ENCODE data around the gene PRSS53. TPM values are rescaled to one million over a fixed set of nuclear protein-coding genes. Genes with fewer than 3 reads are reported as not detected.
"Not testable (repeated sequence)": the region's sequence is repeated elsewhere in the genome, so short reads cannot be mapped to it uniquely, and the experiment has no call there.

PRSS53 gene
- polyA plus RNA-seq (2012; ENCODE audit: low read depth, missing spikeins): 1.5 TPM

DNA sequence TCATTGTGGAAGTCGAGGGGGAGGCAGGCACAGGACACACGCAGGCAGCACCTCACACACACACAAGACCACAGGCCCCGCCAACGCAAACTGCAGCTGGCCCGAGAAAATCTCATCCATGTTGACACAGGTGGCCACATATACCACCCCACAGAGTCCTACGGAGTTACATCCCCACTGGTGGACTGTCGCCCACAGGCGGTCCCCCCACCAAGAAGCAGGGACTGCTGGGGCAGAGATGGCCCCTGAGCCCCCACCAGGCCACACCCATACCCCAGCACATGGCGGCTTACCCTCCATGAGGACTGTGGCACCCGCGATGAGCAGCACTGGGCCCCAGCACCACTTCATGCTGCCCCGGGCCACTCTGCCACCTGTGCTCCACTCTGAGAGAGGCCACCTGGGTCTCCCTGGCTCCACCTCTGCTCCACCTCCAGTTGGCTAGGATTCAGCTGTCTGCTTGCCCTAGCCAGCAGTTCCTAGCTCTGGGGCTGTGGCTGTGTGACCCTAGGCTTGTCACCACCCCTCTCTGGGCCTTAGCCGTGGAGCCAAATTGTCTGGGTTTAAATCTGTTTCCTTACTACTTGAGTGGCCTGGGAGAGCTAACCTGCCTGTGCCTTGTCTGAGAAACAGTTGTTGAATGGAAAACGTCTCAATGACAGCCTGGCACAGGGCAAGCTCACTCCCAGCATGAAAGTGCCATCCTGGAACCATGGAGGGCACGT is at the start of gene PRSS53:
PRSS53 (minus strand) TSS at position 485 of the 725 bp plus-strand sequence; CDS start at position 351, 134 bp downstream.
- DNase-seq (ENCODE audit: insufficient read length, low spot score) (no peak), FAIRE-seq (no peak)
- TF ChIP-seq PAX5 (IDR thresholded peaks at IDR 0.05; ENCODE audit: insufficient read depth, low read length, severe bottlenecking) (no peak), TAF1 (IDR thresholded peaks at IDR 0.05; ENCODE audit: low read depth, low read length) (no peak), POLR2AphosphoS5 (IDR thresholded peaks at IDR 0.05; ENCODE audit: low read depth, low read length) (no peak), POLR2A (IDR thresholded peaks at IDR 0.05; ENCODE audit: low read depth, low read length) (no peak), SPI1 (IDR thresholded peaks at IDR 0.05; ENCODE audit: low read depth, low read length) (no peak), POU2F2 (IDR thresholded peaks at IDR 0.05; ENCODE audit: low read depth, low read length) (no peak)

DNA sequence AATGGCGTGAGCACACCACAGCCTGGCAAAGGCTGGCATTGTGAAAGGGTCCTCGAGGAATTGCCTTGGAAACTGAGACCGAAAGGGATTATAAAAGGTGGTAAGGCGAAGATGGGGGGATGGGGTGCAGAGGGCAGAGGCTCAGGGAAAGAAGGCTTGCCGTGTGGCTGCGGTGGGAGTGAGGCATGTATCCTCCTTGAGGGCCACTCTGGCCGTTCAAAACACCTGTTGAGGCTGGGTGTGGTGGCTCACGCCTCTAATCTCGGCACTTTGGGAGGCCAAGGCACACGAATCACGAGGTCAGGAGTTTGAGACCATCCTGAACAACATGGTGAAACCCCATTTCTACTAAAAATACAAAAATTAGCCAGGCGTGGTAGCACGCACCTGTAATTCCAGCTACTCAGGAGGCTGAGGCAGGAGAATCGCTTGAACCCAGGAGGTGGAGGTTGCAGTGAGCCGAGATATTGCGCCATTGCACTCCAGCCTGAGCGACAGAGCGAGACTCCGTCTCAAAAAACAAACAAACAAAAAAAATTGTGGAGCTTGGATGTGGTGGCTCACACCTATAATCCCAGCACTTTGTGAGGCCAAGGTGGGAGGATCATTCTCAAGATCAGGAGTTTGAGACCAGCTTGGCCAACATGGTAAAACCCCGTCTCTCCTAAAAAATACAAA is 48.2 kb upstream of the PRSS53 start:
- DNase-seq (ENCODE audit: insufficient read length, low spot score); FAIRE-seq: not testable (repeated sequence)

- DNase-seq (ENCODE audit: insufficient read length, low spot score) (no peak), FAIRE-seq (no peak)
- TF ChIP-seq POLR2A (IDR thresholded peaks at IDR 0.05; ENCODE audit: low read depth, low read length): no peak
- no peak for TF ChIP-seq PAX5 (IDR thresholded peaks at IDR 0.05; ENCODE audit: insufficient read depth, low read length, severe bottlenecking)
- no peak for TF ChIP-seq SPI1 (IDR thresholded peaks at IDR 0.05; ENCODE audit: low read depth, low read length)
Measured at GRCh38 chr16:31136287-31136662, 47.5 kb upstream of the PRSS53 start.

DNA sequence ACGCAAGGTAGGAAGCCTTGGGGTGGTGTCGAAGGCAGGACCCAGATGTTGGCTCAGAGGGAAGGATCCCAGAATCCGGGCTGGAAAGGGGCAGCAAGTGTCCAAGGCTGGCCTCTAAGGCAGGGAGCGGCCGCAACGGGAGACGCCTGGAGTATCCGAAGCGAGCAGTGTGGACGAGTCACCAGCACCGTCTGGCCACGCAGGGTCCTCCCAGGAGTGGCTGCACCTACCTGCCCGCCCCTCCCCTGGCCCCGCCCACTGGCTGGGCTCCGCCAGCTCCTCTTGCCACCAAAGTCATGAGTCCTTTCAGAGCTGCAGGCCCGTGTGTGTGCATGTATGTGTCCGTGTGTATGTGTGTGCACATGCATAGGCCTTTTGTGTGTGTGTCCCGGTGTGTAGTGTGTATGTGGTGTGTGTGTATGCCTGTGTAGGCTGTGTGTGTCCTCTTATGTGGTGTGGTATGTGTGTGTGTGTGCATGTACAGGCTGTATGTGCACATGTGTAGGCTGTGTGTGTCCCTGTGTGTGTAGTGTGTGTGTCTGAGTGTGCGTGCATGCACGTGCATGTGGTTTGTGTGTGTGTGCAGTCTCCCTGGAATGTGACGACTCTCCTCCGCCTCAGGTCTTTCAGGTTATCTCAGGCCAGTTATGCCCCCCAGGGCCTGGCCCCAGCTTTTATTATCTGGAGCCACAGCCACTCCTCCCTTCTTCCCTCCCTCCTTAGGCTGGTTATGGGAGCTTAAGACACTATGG is 47.0 kb upstream of the PRSS53 start, which contains the start of gene PRSS8:
PRSS8 (minus strand) TSS at position 193 of the 752 bp plus-strand sequence. CDS start 229 bp downstream, outside the sequence.
- no peak for DNase-seq (ENCODE audit: insufficient read length, low spot score)
- FAIRE-seq: no peak
- no peak for TF ChIP-seq TAF1 (IDR thresholded peaks at IDR 0.05; ENCODE audit: low read depth, low read length)
- TF ChIP-seq POLR2A (IDR thresholded peaks at IDR 0.05; ENCODE audit: low read depth, low read length): no peak
- no peak for TF ChIP-seq POLR2AphosphoS5 (IDR thresholded peaks at IDR 0.05; ENCODE audit: low read depth, low read length)
- no peak for TF ChIP-seq SPI1 (IDR thresholded peaks at IDR 0.05; ENCODE audit: low read depth, low read length)
- no peak for TF ChIP-seq PAX5 (IDR thresholded peaks at IDR 0.05; ENCODE audit: insufficient read depth, low read length, severe bottlenecking)
- TF ChIP-seq POU2F2 (IDR thresholded peaks at IDR 0.05; ENCODE audit: low read depth, low read length): no peak

GRCh38 chr16:31134625-31135534 is 46.1 kb upstream of the PRSS53 start:
- DNase-seq (ENCODE audit: insufficient read length, low spot score) (no peak), FAIRE-seq (no peak)
- TF ChIP-seq PAX5 (IDR thresholded peaks at IDR 0.05; ENCODE audit: insufficient read depth, low read length, severe bottlenecking): no peak
- TF ChIP-seq POLR2A (IDR thresholded peaks at IDR 0.05; ENCODE audit: low read depth, low read length): no peak
- no peak for TF ChIP-seq POU2F2 (IDR thresholded peaks at IDR 0.05; ENCODE audit: low read depth, low read length)
- TF ChIP-seq SPI1 (IDR thresholded peaks at IDR 0.05; ENCODE audit: low read depth, low read length): no peak
- no peak for TF ChIP-seq POLR2AphosphoS5 (IDR thresholded peaks at IDR 0.05; ENCODE audit: low read depth, low read length)
- TF ChIP-seq TAF1 (IDR thresholded peaks at IDR 0.05; ENCODE audit: low read depth, low read length): no peak

DNA sequence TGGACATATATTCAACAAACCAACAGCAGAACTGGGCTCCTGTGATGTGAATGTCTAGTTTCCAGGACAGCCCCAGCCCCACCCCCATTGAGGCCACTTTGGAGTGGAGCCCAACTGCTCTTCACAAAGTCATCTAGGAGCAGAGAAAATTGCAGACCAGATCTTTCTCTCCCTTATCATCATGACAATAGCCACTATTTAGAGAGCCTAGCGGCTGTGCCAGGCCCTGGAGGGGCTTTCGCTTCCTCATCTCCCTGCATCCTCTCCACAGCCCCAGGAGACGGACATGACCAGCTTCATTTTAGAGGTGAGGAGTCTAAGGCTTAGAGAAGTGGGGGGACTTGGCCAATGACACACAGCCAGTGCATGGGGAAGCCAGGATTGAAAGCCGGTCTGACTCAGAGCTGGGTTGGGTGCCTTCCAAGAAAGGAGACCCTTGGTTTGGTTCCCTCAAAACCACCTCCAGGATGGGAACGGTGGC is 45.4 kb upstream of the PRSS53 start:
- FAIRE-seq (no peak), DNase-seq (ENCODE audit: insufficient read length, low spot score) (no peak)
- TF ChIP-seq SPI1 (IDR thresholded peaks at IDR 0.05; ENCODE audit: low read depth, low read length): no peak

GRCh38 chr16:31133046-31133501 is 44.3 kb upstream of the PRSS53 start:
- TF ChIP-seq POLR2A (IDR thresholded peaks at IDR 0.05; ENCODE audit: low read depth, low read length) (no peak), TAF1 (IDR thresholded peaks at IDR 0.05; ENCODE audit: low read depth, low read length) (no peak), SPI1 (IDR thresholded peaks at IDR 0.05; ENCODE audit: low read depth, low read length) (no peak), POU2F2 (IDR thresholded peaks at IDR 0.05; ENCODE audit: low read depth, low read length) (no peak), PAX5 (IDR thresholded peaks at IDR 0.05; ENCODE audit: insufficient read depth, low read length, severe bottlenecking) (no peak), POLR2AphosphoS5 (IDR thresholded peaks at IDR 0.05; ENCODE audit: low read depth, low read length) (no peak)
- FAIRE-seq (no peak), DNase-seq (ENCODE audit: insufficient read length, low spot score) (no peak)

DNA sequence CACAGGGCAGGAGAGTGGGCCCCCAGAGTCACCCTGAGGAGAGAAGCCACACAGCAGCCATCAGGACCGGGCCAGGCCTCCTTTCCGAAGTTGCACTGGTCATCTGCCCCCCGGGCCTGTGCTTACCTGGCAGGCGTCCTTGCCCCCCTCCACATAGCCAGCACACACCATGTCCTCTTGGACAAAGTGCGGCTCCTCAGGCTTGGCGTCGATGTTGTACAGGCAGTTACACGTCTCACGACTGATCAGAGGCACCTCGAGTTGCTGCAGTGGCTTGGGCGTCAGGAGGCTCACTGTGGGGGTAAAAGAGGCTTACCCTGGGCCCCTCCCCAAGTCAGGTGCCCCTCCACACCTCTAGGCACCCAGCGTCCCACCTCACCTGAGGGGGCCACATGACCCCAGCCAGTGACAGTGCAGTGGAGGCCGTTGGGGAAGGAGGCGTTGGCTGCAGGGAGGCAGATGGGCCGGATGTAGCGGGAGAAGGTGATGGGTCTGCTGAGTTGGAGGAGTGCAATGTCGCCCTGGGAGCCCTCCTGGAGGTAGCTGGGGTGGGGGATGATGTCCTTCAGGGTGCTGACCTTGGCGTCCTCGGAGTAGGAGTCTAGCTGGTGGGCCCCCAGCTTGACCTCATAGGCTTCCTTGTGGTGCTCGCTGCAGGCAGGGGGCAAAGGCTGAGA is 43.7 kb upstream of the PRSS53 start:
- DNase-seq (ENCODE audit: insufficient read length, low spot score) (no peak), FAIRE-seq (no peak)
- TF ChIP-seq POLR2A (IDR thresholded peaks at IDR 0.05; ENCODE audit: low read depth, low read length): no peak
- no peak for TF ChIP-seq SPI1 (IDR thresholded peaks at IDR 0.05; ENCODE audit: low read depth, low read length)

GRCh38 chr16:31131841-31132271 is 43.1 kb upstream of the PRSS53 start:
- no peak for FAIRE-seq
- DNase-seq (ENCODE audit: insufficient read length, low spot score): no peak
- TF ChIP-seq POLR2AphosphoS5 (IDR thresholded peaks at IDR 0.05; ENCODE audit: low read depth, low read length) (no peak), TAF1 (IDR thresholded peaks at IDR 0.05; ENCODE audit: low read depth, low read length) (no peak), POLR2A (IDR thresholded peaks at IDR 0.05; ENCODE audit: low read depth, low read length) (no peak), PAX5 (IDR thresholded peaks at IDR 0.05; ENCODE audit: insufficient read depth, low read length, severe bottlenecking) (no peak), SPI1 (IDR thresholded peaks at IDR 0.05; ENCODE audit: low read depth, low read length) (no peak), POU2F2 (IDR thresholded peaks at IDR 0.05; ENCODE audit: low read depth, low read length) (no peak)

All from GM12891 (cell line).